NB4 (cell line): ENCODE results near the gene CBLB.

Experiments used
- DNase-seq: peaks from one replicate; pipeline ENCODE4 v3.0.0; 2010; ENCODE audit warnings: low read depth
- H3K4me3 ChIP-seq: one replicate; pipeline ENCODE4 v1.5.1; 2011; ENCODE audit warnings: mild to moderate bottlenecking, low read depth, low read length, moderate library complexity
- MYC ChIP-seq: IDR thresholded peaks from 2 replicates; pipeline ENCODE4 v1.6.1; 2011; ENCODE audit warnings: low read depth, low read length
- POLR2A ChIP-seq: IDR thresholded peaks from 2 replicates; pipeline ENCODE4 v1.6.1; 2011; ENCODE audit warnings: mild to moderate bottlenecking; ENCODE audit not compliant: insufficient read length; ENCODE audit errors: extremely low read depth
- TF ChIP-seq, protein P1 (sequence below): IDR thresholded peaks from one replicate; pipeline ENCODE4 v1.5.1; 2012; ENCODE audit warnings: low read depth, low read length
- TF ChIP-seq, protein P2 (sequence below): IDR thresholded peaks from 2 replicates; pipeline ENCODE4 v1.6.1; 2011; ENCODE audit warnings: low read depth, low read length

The CBLB gene

DNA sequence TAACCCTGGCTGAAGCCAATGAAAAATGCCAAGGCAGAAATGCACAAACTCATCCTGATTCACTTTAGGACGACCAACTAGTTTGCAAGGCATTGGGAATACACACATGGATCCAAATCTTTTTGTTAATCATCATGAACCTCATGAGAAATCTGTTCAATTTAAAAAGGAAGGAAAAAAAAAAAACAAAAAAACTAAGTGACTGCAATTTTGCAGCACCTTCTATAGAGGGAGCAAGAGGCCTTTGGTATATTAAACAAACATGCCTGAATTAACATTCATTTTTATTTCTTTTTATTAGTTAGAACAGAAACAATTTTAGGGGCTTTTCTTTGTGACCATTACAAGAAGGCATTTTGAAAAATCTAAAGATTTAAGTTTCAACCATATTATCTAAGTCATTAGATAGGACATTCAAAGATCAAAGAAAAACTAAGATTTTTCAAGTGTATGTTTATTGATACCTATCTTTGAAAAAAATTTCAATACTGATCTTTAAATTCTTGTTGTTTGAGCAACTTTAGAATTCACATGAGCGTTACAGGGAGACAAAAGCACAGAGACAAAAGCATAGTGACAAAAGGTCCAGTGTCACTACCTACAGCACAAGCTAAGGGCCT lies 182.4 kb downstream of the CBLB start:
- no peak for TF ChIP-seq MYC
- TF ChIP-seq, protein P1, sequence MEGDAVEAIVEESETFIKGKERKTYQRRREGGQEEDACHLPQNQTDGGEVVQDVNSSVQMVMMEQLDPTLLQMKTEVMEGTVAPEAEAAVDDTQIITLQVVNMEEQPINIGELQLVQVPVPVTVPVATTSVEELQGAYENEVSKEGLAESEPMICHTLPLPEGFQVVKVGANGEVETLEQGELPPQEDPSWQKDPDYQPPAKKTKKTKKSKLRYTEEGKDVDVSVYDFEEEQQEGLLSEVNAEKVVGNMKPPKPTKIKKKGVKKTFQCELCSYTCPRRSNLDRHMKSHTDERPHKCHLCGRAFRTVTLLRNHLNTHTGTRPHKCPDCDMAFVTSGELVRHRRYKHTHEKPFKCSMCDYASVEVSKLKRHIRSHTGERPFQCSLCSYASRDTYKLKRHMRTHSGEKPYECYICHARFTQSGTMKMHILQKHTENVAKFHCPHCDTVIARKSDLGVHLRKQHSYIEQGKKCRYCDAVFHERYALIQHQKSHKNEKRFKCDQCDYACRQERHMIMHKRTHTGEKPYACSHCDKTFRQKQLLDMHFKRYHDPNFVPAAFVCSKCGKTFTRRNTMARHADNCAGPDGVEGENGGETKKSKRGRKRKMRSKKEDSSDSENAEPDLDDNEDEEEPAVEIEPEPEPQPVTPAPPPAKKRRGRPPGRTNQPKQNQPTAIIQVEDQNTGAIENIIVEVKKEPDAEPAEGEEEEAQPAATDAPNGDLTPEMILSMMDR: peak; percentile 48
- TF ChIP-seq, protein P2, sequence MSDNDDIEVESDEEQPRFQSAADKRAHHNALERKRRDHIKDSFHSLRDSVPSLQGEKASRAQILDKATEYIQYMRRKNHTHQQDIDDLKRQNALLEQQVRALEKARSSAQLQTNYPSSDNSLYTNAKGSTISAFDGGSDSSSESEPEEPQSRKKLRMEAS: no peak
- TF ChIP-seq POLR2A: no peak
- DNase-seq: peak; percentile 20

DNA sequence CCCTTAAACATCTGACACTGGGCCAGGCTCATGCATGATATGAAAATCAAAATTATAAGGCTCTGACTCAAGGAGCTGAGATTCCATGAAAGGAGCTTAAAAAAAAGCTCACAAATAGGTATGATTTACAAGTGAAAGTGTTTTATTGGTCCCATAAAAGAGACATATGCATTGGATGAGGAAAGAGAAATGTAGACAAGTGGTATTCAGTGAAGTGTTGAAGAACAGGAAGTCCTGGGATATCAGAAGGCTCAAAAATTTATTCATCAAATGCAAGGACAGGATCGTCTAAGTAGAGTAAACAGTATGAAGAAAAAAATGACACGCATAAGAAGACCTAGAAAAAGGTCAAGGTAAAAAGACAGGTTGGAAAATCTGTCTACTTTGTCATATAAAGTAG lies 188.9 kb downstream of the CBLB start:
- H3K4me3 ChIP-seq: no peak overlapping the region
- no peak for DNase-seq
- TF ChIP-seq, protein P1: no peak

More for the DNA sequence above, 182.4 kb downstream of the CBLB start:
- H3K4me3 ChIP-seq: no peak overlapping the region

DNA sequence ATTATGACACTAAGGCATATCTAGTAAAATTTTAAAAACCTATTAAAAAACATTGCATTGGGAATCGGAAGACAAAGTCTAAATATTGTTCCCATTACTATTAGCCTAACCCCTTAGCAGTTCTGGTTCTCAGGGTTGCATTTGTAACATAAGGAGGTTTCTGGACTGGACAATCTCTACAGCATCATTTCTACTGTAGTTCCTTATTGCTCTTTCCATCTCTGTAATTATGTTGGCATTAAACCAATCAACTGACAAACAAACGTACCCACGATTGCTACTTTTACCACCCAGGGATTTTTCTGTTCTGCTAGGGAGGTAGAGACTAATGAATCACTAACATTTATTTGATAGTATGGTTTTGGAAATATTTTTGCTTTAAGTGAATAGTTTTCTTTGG lies 190.8 kb downstream of the CBLB start:
- H3K4me3 ChIP-seq: no peak overlapping the region
- DNase-seq: no peak
- TF ChIP-seq, protein P2: no peak
- TF ChIP-seq, protein P1: no peak
- TF ChIP-seq POLR2A (no peak), MYC (no peak)

DNA sequence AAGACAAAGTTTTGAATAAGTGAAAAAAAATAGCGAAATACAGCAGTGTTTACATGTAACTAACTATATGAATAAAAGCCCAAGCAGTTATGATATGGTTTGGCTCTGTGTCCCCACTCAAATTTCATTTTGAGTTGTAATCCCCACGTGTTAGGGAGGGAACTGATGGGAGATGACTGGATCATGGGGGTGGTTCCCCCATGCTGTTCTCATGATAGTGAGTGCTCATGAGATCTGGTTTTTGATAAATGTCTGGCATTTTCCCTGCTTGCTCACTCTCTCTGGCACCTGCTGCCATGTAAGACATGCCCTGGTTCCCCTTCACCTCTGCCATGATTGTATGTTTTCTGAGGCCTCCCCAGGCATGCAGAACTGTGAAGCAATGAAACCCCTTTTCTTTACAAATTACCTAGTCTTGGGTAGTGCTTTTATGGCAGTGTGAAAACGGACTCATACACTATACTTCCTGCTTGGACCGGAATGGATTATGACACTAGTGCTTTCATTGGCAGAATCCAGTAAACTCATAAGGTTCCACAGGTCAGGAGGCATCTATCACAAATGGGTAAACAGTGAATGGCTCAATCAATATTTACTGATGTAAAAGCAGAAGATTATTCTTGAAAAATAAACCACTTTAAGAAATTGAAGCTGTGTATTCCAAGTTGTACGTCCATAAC lies 192.1 kb downstream of the CBLB start:
- TF ChIP-seq MYC (no peak), POLR2A (no peak)
- TF ChIP-seq, protein P2: no peak
- TF ChIP-seq, protein P1: no peak
- no peak overlapping the region for H3K4me3 ChIP-seq
- no peak for DNase-seq

DNA sequence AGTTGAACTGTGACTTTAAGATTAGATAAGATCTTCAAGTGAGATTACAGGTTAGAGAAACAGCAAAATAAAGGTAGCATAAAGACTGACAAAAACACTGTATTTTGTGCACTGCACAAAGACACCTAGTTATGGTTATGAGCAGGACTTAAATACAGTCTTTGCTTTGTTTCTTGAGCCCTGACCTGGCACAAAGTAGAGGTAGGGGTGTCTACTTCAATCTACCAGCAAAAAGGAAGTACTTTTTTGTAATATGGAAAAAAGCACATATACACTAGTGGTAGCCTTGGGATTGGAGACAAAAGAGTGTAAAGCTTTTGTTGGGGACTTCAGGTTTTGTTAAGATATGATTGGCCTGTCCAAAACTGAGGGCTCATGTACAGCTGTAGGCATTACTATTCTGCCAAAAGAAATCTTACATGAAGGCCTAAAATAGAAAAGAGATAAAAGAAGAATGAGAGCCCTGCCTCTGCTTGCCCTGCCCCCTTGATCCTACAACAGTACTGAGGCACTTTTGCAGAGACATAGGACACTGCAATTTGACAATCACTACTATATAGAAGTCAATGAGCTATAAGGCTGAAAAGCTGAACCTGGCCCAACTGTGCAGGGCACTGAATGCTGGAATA lies 194.3 kb downstream of the CBLB start:
- TF ChIP-seq, protein P2: no peak
- TF ChIP-seq POLR2A (no peak), MYC (no peak)
- TF ChIP-seq, protein P1: no peak
- no peak overlapping the region for H3K4me3 ChIP-seq

More for the DNA sequence above, 194.3 kb downstream of the CBLB start:
- no peak for DNase-seq
